Activated T-cell treated with anti-CD3 and anti-CD28 coated beads for 24 hours (primary cell): Measurements from ENCODE around the gene ZNF286A.
"Not testable (repeated sequence)": the region's sequence is repeated elsewhere in the genome, so short reads cannot be mapped to it uniquely, and the experiment has no call there.

Experiments used
- DNase-seq: peaks from one replicate; pipeline ENCODE4 v3.0.0-alpha.2; 2020; ENCODE audit warnings: low read depth

ZNF286A gene

GRCh38 chr17:15699937-15700336 lies 385 bp downstream of the ZNF286A start:
- not testable (repeated sequence) for DNase-seq

GRCh38 chr17:15704239-15704638 lies 4.7 kb downstream of the ZNF286A start:
- not testable (repeated sequence) for DNase-seq

GRCh38 chr17:15704813-15705212 lies 5.3 kb downstream of the ZNF286A start:
- DNase-seq = not testable (repeated sequence)

GRCh38 chr17:15708879-15709278 lies 9.3 kb downstream of the ZNF286A start:
- not testable (repeated sequence) for DNase-seq

GRCh38 chr17:15716601-15717563 lies 17.3 kb downstream of the ZNF286A start:
- not testable (repeated sequence) for DNase-seq

- DNase-seq = not testable (repeated sequence)
Observed at GRCh38 chr17:15730535-15730934, 31.0 kb downstream of the ZNF286A start.

GRCh38 chr17:15731900-15732299 lies 32.3 kb downstream of the ZNF286A start, which contains the start of gene TBC1D26:
TBC1D26 (plus strand) TSS chr17:15732283; CDS start chr17:15735349, 3,066 bp downstream.
- not testable (repeated sequence) for DNase-seq

GRCh38 chr17:15733174-15733789 lies 33.7 kb downstream of the ZNF286A start:
- not testable (repeated sequence) for DNase-seq

- not testable (repeated sequence) for DNase-seq
Observed at GRCh38 chr17:15736578-15736977, 37.0 kb downstream of the ZNF286A start.

GRCh38 chr17:15738066-15738465 lies 38.5 kb downstream of the ZNF286A start:
- no peak for DNase-seq

GRCh38 chr17:15739259-15739658 lies 39.7 kb downstream of the ZNF286A start:
- not testable (repeated sequence) for DNase-seq

- not testable (repeated sequence) for DNase-seq
Observed at GRCh38 chr17:15740041-15740440, 40.5 kb downstream of the ZNF286A start.

- DNase-seq = no peak
Observed at GRCh38 chr17:15740570-15741120, 41.1 kb downstream of the ZNF286A start.

GRCh38 chr17:15741624-15742023 lies 42.1 kb downstream of the ZNF286A start:
- DNase-seq = no peak

GRCh38 chr17:15742051-15742795 lies 42.7 kb downstream of the ZNF286A start:
- DNase-seq = no peak

- DNase-seq = no peak
Observed at GRCh38 chr17:15742921-15743320, 43.4 kb downstream of the ZNF286A start.

- DNase-seq = no peak
Observed at GRCh38 chr17:15744074-15744676, 44.6 kb downstream of the ZNF286A start.

GRCh38 chr17:15744885-15745284 lies 45.3 kb downstream of the ZNF286A start:
- no peak for DNase-seq

GRCh38 chr17:15749403-15749802 lies 49.9 kb downstream of the ZNF286A start:
- DNase-seq = not testable (repeated sequence)

GRCh38 chr17:15768865-15769533 lies 69.4 kb downstream of the ZNF286A start:
- DNase-seq = not testable (repeated sequence)
